OCI-LY1 (cell line): ENCODE data around the gene OPTC.
"Not testable (repeated sequence)": the region's sequence is repeated elsewhere in the genome, so short reads cannot be mapped to it uniquely, and the experiment has no call there.

ENCODE experiments used
- EZH2 ChIP-seq: fragments of 200-600 bp; sonication (generic), shearing (Covaris generic); IDR thresholded peaks from 2 replicates; pipeline ENCODE4 v1.8.0; 2017; ENCODE audit warnings: borderline replicate concordance, mixed run types, mild to moderate bottlenecking, antibody characterized with exemption, low read length, moderate library complexity, mixed read lengths
- TF ChIP-seq, protein P1 (sequence below): fragments of 200-600 bp; sonication (generic), shearing (Covaris generic); IDR thresholded peaks from 2 replicates; pipeline ENCODE4 v1.5.1; 2017; ENCODE audit warnings: mild to moderate bottlenecking, antibody characterized with exemption, low read length, moderate library complexity, mixed read lengths

DNA sequence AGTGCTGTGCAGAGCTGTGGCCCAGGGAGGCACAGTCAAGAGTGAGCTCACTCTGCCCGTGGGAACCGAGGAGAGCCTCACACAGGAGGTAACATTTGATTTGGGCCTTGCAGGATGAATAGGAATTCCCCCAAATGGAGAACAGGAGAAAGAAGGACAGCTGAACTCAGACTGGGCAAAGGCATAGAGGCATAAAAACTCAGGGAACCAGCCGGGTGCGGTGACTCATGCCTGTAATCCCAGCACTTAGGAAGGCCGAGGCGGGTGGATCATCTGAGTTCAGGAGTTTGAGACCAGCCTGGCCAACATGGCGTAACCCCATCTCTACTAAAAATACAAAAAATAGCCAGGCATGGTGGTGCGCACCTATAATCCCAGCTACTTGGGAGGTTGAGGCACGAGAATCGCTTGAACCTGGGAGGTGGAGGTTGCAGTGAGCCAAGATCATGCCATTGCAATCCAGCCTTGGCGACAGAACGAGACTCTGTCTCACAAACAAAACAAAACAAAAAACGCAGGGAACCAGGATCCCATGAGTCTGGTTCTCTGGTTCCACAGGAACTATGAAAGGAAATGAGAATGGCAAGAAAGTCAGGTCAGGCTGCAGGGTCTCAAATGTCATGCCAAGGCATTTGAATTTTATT lies 26.9 kb upstream of the OPTC start:
- TF ChIP-seq, protein P1, sequence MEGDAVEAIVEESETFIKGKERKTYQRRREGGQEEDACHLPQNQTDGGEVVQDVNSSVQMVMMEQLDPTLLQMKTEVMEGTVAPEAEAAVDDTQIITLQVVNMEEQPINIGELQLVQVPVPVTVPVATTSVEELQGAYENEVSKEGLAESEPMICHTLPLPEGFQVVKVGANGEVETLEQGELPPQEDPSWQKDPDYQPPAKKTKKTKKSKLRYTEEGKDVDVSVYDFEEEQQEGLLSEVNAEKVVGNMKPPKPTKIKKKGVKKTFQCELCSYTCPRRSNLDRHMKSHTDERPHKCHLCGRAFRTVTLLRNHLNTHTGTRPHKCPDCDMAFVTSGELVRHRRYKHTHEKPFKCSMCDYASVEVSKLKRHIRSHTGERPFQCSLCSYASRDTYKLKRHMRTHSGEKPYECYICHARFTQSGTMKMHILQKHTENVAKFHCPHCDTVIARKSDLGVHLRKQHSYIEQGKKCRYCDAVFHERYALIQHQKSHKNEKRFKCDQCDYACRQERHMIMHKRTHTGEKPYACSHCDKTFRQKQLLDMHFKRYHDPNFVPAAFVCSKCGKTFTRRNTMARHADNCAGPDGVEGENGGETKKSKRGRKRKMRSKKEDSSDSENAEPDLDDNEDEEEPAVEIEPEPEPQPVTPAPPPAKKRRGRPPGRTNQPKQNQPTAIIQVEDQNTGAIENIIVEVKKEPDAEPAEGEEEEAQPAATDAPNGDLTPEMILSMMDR: not testable (repeated sequence)
- not testable (repeated sequence) for TF ChIP-seq EZH2
